WTC11 (cell line): ENCODE data around the gene SLC38A7. TPM values are rescaled to one million over a fixed set of nuclear protein-coding genes. Genes with fewer than 3 reads are reported as not detected.
"Not testable (repeated sequence)": the region's sequence is repeated elsewhere in the genome, so short reads cannot be mapped to it uniquely, and the experiment has no call there.

Source experiments
- ATAC-seq: fragments of 200-7000 bp; cut with Tn5 transposase; 2 replicates; pipeline ENCODE4 v1.10.0; 2021; ENCODE audit warnings: mild to moderate bottlenecking, moderate library complexity
- CTCF ChIA-PET: fragments of 300-600 bp; sonication (Branson Sonifier 250); formaldehyde crosslinking; loops from one replicate; lab custom pipeline; 2021; ENCODE audit warnings: antibody characterized with exemption; lab: Charles Lee
- POLR2A ChIA-PET: fragments of 350-600 bp; sonication (Branson Sonifier 250); formaldehyde crosslinking; loops from one replicate; lab custom pipeline; 2021; ENCODE audit warnings: antibody characterized with exemption; lab: Charles Lee
- DNase-seq: peaks from one replicate; pipeline ENCODE4 v3.0.0; 2021; ENCODE audit warnings: low spot score
- H3K27ac Mint-ChIP-seq: 2 replicates; pipeline ENCODE4 v1.8.0; 2021; ENCODE audit warnings: mixed read lengths
- H3K27me3 Mint-ChIP-seq: 2 replicates; pipeline ENCODE4 v1.8.0; 2021; ENCODE audit warnings: low read depth, mild to moderate bottlenecking, moderate library complexity, mixed read lengths
- H3K36me3 Mint-ChIP-seq: 2 replicates; pipeline ENCODE4 v1.8.0; 2021; ENCODE audit warnings: mixed read lengths
- H3K4me1 Mint-ChIP-seq: 2 replicates; pipeline ENCODE4 v1.8.0; 2022; ENCODE audit warnings: mixed read lengths
- H3K4me3 Mint-ChIP-seq: 2 replicates; pipeline ENCODE4 v1.8.0; 2021; ENCODE audit warnings: mild to moderate bottlenecking, moderate library complexity, mixed read lengths
- H3K9me3 Mint-ChIP-seq: 2 replicates; pipeline ENCODE4 v1.8.0; 2021; ENCODE audit warnings: mixed read lengths
- FOXK1 ChIP-seq: sonication (generic); formaldehyde crosslinking; IDR thresholded peaks from 2 replicates; pipeline ENCODE4 v1.8.0; 2022; ENCODE audit warnings: mild to moderate bottlenecking, moderate library complexity, missing genetic modification reagents
- FOXP1 ChIP-seq: sonication (generic); formaldehyde crosslinking; IDR thresholded peaks from 2 replicates; pipeline ENCODE4 v1.8.0; 2022; ENCODE audit warnings: missing genetic modification reagents, mild to moderate bottlenecking, moderate library complexity, borderline replicate concordance
- FOXP4 ChIP-seq: sonication (generic); formaldehyde crosslinking; IDR thresholded peaks from 2 replicates; pipeline ENCODE4 v1.8.0; 2022; ENCODE audit warnings: mild to moderate bottlenecking, missing genetic modification reagents
- IRF2 ChIP-seq: sonication (generic); formaldehyde crosslinking; IDR thresholded peaks from 2 replicates; pipeline ENCODE4 v1.8.0; 2022; ENCODE audit warnings: low read depth, missing genetic modification reagents, borderline replicate concordance
- PRDM15 ChIP-seq: sonication (generic); formaldehyde crosslinking; IDR thresholded peaks from 2 replicates; pipeline ENCODE4 v1.8.0; 2022; ENCODE audit warnings: missing genetic modification reagents
- PREB ChIP-seq: sonication (generic); formaldehyde crosslinking; IDR thresholded peaks from 2 replicates; pipeline ENCODE4 v1.8.1; 2022; ENCODE audit warnings: mild to moderate bottlenecking, missing genetic modification reagents, moderate library complexity, borderline replicate concordance
- SMAD3 ChIP-seq: sonication (generic); formaldehyde crosslinking; IDR thresholded peaks from 2 replicates; pipeline ENCODE4 v1.8.0; 2022; ENCODE audit warnings: missing genetic modification reagents, mild to moderate bottlenecking, borderline replicate concordance
- TEAD4 ChIP-seq: sonication (generic); formaldehyde crosslinking; IDR thresholded peaks from 2 replicates; pipeline ENCODE4 v1.8.0; 2022; ENCODE audit warnings: mild to moderate bottlenecking, missing genetic modification reagents
- ZMAT4 ChIP-seq: fragments of 250-450 bp; sonication (Bioruptor Pico); IDR thresholded peaks from 2 replicates; pipeline ENCODE4 v1.9.0; 2021; ENCODE audit warnings: mild to moderate bottlenecking
- total RNA-seq: library from RNA; stranded (reverse); gene quantifications from 3 replicates; pipeline ENCODE4 v1.2.3, GENCODE V29; 2021
- TF ChIP-seq, protein P1 (sequence below): sonication (generic); formaldehyde crosslinking; conservative IDR thresholded peaks from 2 replicates; pipeline ENCODE4 v1.8.1; 2023; ENCODE audit warnings: mild to moderate bottlenecking, low read depth, missing genetic modification reagents, moderate library complexity
- TF ChIP-seq, protein P2 (sequence below): sonication (generic); formaldehyde crosslinking; IDR thresholded peaks from 2 replicates; pipeline ENCODE4 v1.8.1; 2022; ENCODE audit warnings: missing genetic modification reagents, borderline replicate concordance
- TF ChIP-seq, protein P3 (sequence below): sonication (generic); formaldehyde crosslinking; IDR thresholded peaks from 2 replicates; pipeline ENCODE4 v1.8.0; 2023; ENCODE audit warnings: missing genetic modification reagents, mild to moderate bottlenecking, borderline replicate concordance

Gene SLC38A7
- total RNA-seq, 1 experiment from 2014 or later, result 23.1 TPM

- TF ChIP-seq, protein P1, sequence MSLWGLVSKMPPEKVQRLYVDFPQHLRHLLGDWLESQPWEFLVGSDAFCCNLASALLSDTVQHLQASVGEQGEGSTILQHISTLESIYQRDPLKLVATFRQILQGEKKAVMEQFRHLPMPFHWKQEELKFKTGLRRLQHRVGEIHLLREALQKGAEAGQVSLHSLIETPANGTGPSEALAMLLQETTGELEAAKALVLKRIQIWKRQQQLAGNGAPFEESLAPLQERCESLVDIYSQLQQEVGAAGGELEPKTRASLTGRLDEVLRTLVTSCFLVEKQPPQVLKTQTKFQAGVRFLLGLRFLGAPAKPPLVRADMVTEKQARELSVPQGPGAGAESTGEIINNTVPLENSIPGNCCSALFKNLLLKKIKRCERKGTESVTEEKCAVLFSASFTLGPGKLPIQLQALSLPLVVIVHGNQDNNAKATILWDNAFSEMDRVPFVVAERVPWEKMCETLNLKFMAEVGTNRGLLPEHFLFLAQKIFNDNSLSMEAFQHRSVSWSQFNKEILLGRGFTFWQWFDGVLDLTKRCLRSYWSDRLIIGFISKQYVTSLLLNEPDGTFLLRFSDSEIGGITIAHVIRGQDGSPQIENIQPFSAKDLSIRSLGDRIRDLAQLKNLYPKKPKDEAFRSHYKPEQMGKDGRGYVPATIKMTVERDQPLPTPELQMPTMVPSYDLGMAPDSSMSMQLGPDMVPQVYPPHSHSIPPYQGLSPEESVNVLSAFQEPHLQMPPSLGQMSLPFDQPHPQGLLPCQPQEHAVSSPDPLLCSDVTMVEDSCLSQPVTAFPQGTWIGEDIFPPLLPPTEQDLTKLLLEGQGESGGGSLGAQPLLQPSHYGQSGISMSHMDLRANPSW (CRISPR knock-in tag), result no peak
- TF ChIP-seq FOXK1 (CRISPR knock-in tag) (no peak), FOXP4 (CRISPR knock-in tag) (no peak), PREB (CRISPR knock-in tag) (no peak), SMAD3 (CRISPR knock-in tag) (no peak), FOXP1 (no peak)
- TF ChIP-seq, protein P2, sequence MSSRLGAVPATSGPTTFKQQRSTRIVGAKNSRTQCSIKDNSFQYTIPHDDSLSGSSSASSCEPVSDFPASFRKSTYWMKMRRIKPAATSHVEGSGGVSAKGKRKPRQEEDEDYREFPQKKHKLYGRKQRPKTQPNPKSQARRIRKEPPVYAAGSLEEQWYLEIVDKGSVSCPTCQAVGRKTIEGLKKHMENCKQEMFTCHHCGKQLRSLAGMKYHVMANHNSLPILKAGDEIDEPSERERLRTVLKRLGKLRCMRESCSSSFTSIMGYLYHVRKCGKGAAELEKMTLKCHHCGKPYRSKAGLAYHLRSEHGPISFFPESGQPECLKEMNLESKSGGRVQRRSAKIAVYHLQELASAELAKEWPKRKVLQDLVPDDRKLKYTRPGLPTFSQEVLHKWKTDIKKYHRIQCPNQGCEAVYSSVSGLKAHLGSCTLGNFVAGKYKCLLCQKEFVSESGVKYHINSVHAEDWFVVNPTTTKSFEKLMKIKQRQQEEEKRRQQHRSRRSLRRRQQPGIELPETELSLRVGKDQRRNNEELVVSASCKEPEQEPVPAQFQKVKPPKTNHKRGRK, result no peak
- TF ChIP-seq, all 79 proteins: peak for 0
Measured at GRCh38 chr16:58638148-58639036, 46.2 kb downstream of the SLC38A7 start (continued).

GRCh38 chr16:58637021-58637420 lies 47.5 kb downstream of the SLC38A7 start:
- ATAC-seq, H3K27ac Mint-ChIP-seq, POLR2A ChIA-PET, H3K27me3 Mint-ChIP-seq, H3K36me3 Mint-ChIP-seq, H3K4me1 Mint-ChIP-seq, H3K4me3 Mint-ChIP-seq, DNase-seq, H3K9me3 Mint-ChIP-seq: not testable (repeated sequence)
- CTCF ChIA-PET, result interaction anchor here (0.8 kb wide), 1 partner anchor 119 kb away, joined by 4 read pairs; no protein-coding TSS in a partner anchor

GRCh38 chr16:58636466-58636865 lies 48.1 kb downstream of the SLC38A7 start:
- DNase-seq (no peak), ATAC-seq (no peak)
- Mint-ChIP-seq H3K36me3 (no peaks in the 10 kb centered on the region), H3K27me3 (peaks cover 3% of the 10 kb centered on the region; the same call in 1 of the 2 replicates), H3K4me1 (no peaks in the 10 kb centered on the region), H3K27ac (no peak overlapping the region), H3K4me3 (no peak overlapping the region), H3K9me3 (no peaks in the 10 kb centered on the region)
- CTCF ChIA-PET, result interaction anchor here (0.8 kb wide), 1 partner anchor 120 kb away, joined by 4 read pairs; no protein-coding TSS in a partner anchor
- POLR2A ChIA-PET, result no interaction called here
- no peak for TF ChIP-seq PRDM15
- TF ChIP-seq TEAD4 (CRISPR knock-in tag), result no peak
- no peak for TF ChIP-seq SMAD3 (CRISPR knock-in tag)
- TF ChIP-seq, protein P3, sequence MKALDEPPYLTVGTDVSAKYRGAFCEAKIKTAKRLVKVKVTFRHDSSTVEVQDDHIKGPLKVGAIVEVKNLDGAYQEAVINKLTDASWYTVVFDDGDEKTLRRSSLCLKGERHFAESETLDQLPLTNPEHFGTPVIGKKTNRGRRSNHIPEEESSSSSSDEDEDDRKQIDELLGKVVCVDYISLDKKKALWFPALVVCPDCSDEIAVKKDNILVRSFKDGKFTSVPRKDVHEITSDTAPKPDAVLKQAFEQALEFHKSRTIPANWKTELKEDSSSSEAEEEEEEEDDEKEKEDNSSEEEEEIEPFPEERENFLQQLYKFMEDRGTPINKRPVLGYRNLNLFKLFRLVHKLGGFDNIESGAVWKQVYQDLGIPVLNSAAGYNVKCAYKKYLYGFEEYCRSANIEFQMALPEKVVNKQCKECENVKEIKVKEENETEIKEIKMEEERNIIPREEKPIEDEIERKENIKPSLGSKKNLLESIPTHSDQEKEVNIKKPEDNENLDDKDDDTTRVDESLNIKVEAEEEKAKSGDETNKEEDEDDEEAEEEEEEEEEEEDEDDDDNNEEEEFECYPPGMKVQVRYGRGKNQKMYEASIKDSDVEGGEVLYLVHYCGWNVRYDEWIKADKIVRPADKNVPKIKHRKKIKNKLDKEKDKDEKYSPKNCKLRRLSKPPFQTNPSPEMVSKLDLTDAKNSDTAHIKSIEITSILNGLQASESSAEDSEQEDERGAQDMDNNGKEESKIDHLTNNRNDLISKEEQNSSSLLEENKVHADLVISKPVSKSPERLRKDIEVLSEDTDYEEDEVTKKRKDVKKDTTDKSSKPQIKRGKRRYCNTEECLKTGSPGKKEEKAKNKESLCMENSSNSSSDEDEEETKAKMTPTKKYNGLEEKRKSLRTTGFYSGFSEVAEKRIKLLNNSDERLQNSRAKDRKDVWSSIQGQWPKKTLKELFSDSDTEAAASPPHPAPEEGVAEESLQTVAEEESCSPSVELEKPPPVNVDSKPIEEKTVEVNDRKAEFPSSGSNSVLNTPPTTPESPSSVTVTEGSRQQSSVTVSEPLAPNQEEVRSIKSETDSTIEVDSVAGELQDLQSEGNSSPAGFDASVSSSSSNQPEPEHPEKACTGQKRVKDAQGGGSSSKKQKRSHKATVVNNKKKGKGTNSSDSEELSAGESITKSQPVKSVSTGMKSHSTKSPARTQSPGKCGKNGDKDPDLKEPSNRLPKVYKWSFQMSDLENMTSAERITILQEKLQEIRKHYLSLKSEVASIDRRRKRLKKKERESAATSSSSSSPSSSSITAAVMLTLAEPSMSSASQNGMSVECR (CRISPR knock-in tag), result no peak
- TF ChIP-seq IRF2 (CRISPR knock-in tag), result no peak
- TF ChIP-seq ZMAT4 (CRISPR knock-in tag), result no peak
